Measurements from ENCODE around the gene CMSS1.
"Not testable (repeated sequence)": the region's sequence is repeated elsewhere in the genome, so short reads cannot be mapped to it uniquely, and the experiment has no call there.

CMSS1 gene

GRCh38 chr3:100024520-100025303 lies 207.1 kb downstream of the CMSS1 start:
- DNase-seq (ENCODE audit: low read depth in 2 of 2) = no peak

GRCh38 chr3:100027321-100027720 lies 209.7 kb downstream of the CMSS1 start:
- DNase-seq (ENCODE audit: low read depth in 2 of 2) = no peak

GRCh38 chr3:100029052-100029451 lies 211.4 kb downstream of the CMSS1 start:
- DNase-seq (ENCODE audit: low read depth in 2 of 2) = no peak

GRCh38 chr3:100029689-100030088 lies 212.0 kb downstream of the CMSS1 start:
- DNase-seq (ENCODE audit: low read depth in 2 of 2) = no peak

GRCh38 chr3:100030346-100030745 lies 212.7 kb downstream of the CMSS1 start:
- DNase-seq (ENCODE audit: low read depth in 2 of 2) = no peak

- no peak for DNase-seq (ENCODE audit: low read depth in 2 of 2)
These were observed 213.3 kb downstream of the CMSS1 start for GRCh38 chr3:100030914-100031425.

GRCh38 chr3:100032243-100032642 lies 214.6 kb downstream of the CMSS1 start:
- DNase-seq (ENCODE audit: low read depth in 2 of 2) = no peak

GRCh38 chr3:100033184-100033583 lies 215.5 kb downstream of the CMSS1 start:
- no peak for DNase-seq (ENCODE audit: low read depth in 2 of 2)

- DNase-seq (ENCODE audit: low read depth in 2 of 2) = no peak
These were observed 216.3 kb downstream of the CMSS1 start for GRCh38 chr3:100033903-100034471.

- no peak for DNase-seq (ENCODE audit: low read depth in 2 of 2)
These were observed 221.4 kb downstream of the CMSS1 start for GRCh38 chr3:100039075-100039474.

GRCh38 chr3:100040451-100041225 lies 223.0 kb downstream of the CMSS1 start:
- DNase-seq (ENCODE audit: low read depth in 2 of 2) = no peak

- DNase-seq (ENCODE audit: low read depth in 2 of 2) = no peak
These were observed 223.7 kb downstream of the CMSS1 start for GRCh38 chr3:100041328-100041749.

- DNase-seq (ENCODE audit: low read depth in 2 of 2) = no peak
These were observed 224.7 kb downstream of the CMSS1 start for GRCh38 chr3:100042166-100042981.

- no peak for DNase-seq (ENCODE audit: low read depth in 2 of 2)
These were observed 225.6 kb downstream of the CMSS1 start for GRCh38 chr3:100043271-100043670.

GRCh38 chr3:100044369-100044768 lies 226.7 kb downstream of the CMSS1 start:
- no peak for DNase-seq (ENCODE audit: low read depth in 2 of 2)

- no peak for DNase-seq (ENCODE audit: low read depth in 2 of 2)
These were observed 228.0 kb downstream of the CMSS1 start for GRCh38 chr3:100045696-100046095.

- no peak for DNase-seq (ENCODE audit: low read depth in 2 of 2)
These were observed 229.3 kb downstream of the CMSS1 start for GRCh38 chr3:100046986-100047385.

GRCh38 chr3:100047455-100048141 lies 229.9 kb downstream of the CMSS1 start:
- DNase-seq (ENCODE audit: low read depth in 2 of 2) = no peak

- no peak for DNase-seq (ENCODE audit: low read depth in 2 of 2)
These were observed 230.6 kb downstream of the CMSS1 start for GRCh38 chr3:100048248-100048647.

- not testable (repeated sequence) for DNase-seq (ENCODE audit: low read depth in 2 of 2)
These were observed 233.9 kb downstream of the CMSS1 start for GRCh38 chr3:100051513-100051912.

All from stimulated activated CD8-positive, alpha-beta memory T cell treated with anti-CD3 and anti-CD28 coated beads, Interleukin-2, amount 100 ng/mL, for 48 hours (primary cell).